Activated B cell treated with CpG ODN at 0.5 μM for 24 hours (primary cell): ENCODE data around the gene SLC10A3. TPM values are rescaled to one million over a fixed set of nuclear protein-coding genes. Genes with fewer than 3 reads are reported as not detected.

Experiments
- ATAC-seq: fragments of 200-7000 bp; cut with Tn5 transposase; one replicate; pipeline ENCODE4 v1.10.0; 2021; ENCODE audit warnings: low read depth, mild to moderate bottlenecking, moderate library complexity
- CTCF ChIA-PET: fragments of 350-600 bp; sonication (Branson Sonifier 250); formaldehyde crosslinking; loops from one replicate; lab custom pipeline; 2021; ENCODE audit warnings: antibody characterized with exemption; lab: Charles Lee
- POLR2A ChIA-PET: fragments of 350-600 bp; sonication (Branson Sonifier 250); formaldehyde crosslinking; loops from one replicate; lab custom pipeline; 2021; ENCODE audit warnings: antibody characterized with exemption; lab: Charles Lee
- DNase-seq: peaks from one replicate; pipeline ENCODE4 v3.0.0; 2022
- H3K27ac Mint-ChIP-seq: one replicate; pipeline ENCODE4 v1.8.0; 2020; ENCODE audit warnings: mixed read lengths
- H3K27me3 Mint-ChIP-seq: one replicate; pipeline ENCODE4 v1.8.0; 2021; ENCODE audit warnings: mixed read lengths
- H3K36me3 Mint-ChIP-seq: one replicate; pipeline ENCODE4 v1.8.0; 2021; ENCODE audit warnings: low read depth, mixed read lengths
- H3K4me1 Mint-ChIP-seq: one replicate; pipeline ENCODE4 v1.8.0; 2021; ENCODE audit warnings: mixed read lengths
- H3K4me3 Mint-ChIP-seq: one replicate; pipeline ENCODE4 v1.8.0; 2020; ENCODE audit warnings: mild to moderate bottlenecking, mixed read lengths
- H3K9me3 Mint-ChIP-seq: one replicate; pipeline ENCODE4 v1.8.0; 2020; ENCODE audit warnings: mixed read lengths
- intact Hi-C: fragments of 100-400 bp; cut with micrococcal nuclease; formaldehyde crosslinking; loops from one replicate; pipeline ENCODE4 v1.15.1; 2024
- total RNA-seq: library from RNA; stranded (reverse); gene quantifications from 2 replicates; pipeline ENCODE4 v1.2.3, GENCODE V29; 2022
- TF ChIP-seq, protein P1 (sequence below): fragments of 200-600 bp; IDR thresholded peaks from one replicate; pipeline ENCODE4 v1.8.0; 2022; ENCODE audit warnings: antibody characterized with exemption, mild to moderate bottlenecking

SLC10A3 gene
- total RNA-seq, 1 donor from 2014 or later, result 13.4 TPM

GRCh38 chrX:154457491-154458115 lies 32.8 kb downstream of the SLC10A3 start:
- CTCF ChIA-PET, result no interaction called here
- intact Hi-C loops, result loop anchor here (1.0 to 10.0 kb wide), 5 partner anchors 13 to 57 kb away; partner anchors contain the start of genes FAM3A, FAM50A, GDI1 and SLC10A3
- H3K4me3 Mint-ChIP-seq, result peak overlapping the region; percentile 93
- TF ChIP-seq, protein P1, sequence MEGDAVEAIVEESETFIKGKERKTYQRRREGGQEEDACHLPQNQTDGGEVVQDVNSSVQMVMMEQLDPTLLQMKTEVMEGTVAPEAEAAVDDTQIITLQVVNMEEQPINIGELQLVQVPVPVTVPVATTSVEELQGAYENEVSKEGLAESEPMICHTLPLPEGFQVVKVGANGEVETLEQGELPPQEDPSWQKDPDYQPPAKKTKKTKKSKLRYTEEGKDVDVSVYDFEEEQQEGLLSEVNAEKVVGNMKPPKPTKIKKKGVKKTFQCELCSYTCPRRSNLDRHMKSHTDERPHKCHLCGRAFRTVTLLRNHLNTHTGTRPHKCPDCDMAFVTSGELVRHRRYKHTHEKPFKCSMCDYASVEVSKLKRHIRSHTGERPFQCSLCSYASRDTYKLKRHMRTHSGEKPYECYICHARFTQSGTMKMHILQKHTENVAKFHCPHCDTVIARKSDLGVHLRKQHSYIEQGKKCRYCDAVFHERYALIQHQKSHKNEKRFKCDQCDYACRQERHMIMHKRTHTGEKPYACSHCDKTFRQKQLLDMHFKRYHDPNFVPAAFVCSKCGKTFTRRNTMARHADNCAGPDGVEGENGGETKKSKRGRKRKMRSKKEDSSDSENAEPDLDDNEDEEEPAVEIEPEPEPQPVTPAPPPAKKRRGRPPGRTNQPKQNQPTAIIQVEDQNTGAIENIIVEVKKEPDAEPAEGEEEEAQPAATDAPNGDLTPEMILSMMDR, result no peak
- peaks cover 14% of the 10 kb centered on the region for H3K4me1 Mint-ChIP-seq
- ATAC-seq (peak; percentile 70), DNase-seq (no peak)
- no peaks in the 10 kb centered on the region for H3K9me3 Mint-ChIP-seq
- POLR2A ChIA-PET, result interaction anchor here (0.6 to 3.0 kb wide), 12 partner anchors 11 to 70 kb away, joined by 3 to 27 read pairs (median 4); partner anchors contain the start of genes FAM3A, FAM50A, LAGE3 and RPL10
- H3K27ac Mint-ChIP-seq, result peak overlapping the region; percentile 94
- no peaks in the 10 kb centered on the region for H3K27me3 Mint-ChIP-seq
- peaks cover 20% of the 10 kb centered on the region for H3K36me3 Mint-ChIP-seq

DNA sequence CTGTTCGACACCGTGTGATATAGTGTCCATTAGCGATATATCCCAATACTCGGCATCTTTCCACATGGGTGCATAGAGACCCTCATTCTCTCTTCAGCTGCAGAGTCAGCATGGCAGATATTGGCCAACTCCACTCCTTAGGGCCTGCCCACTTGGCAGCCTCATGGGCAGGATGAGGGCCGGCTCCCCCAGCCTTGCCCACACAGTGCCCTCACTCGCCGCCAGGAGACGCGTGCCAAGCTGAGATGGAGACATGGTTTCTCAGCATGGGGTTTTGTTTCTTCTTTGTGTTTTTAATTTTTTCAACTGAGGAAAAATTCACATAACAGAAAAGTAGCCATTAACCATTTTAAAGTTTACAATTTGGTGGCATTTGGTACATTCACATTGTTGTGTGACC lies 37.6 kb downstream of the SLC10A3 start:
- H3K36me3 Mint-ChIP-seq, result peaks cover 28% of the 10 kb centered on the region
- H3K9me3 Mint-ChIP-seq, result no peaks in the 10 kb centered on the region
- no peaks in the 10 kb centered on the region for H3K27me3 Mint-ChIP-seq
- no peak for DNase-seq
- TF ChIP-seq, protein P1, result no peak
- intact Hi-C loops, result loop anchor here (10.0 kb wide), 1 partner anchor 62 kb away; the partner anchor contains the start of gene FAM3A
- no peak overlapping the region for H3K27ac Mint-ChIP-seq
- ChIA-PET CTCF (no interaction called here), POLR2A (no interaction called here)
- no peak for ATAC-seq
- no peak overlapping the region for H3K4me3 Mint-ChIP-seq
- H3K4me1 Mint-ChIP-seq, result peaks cover 5% of the 10 kb centered on the region

DNA sequence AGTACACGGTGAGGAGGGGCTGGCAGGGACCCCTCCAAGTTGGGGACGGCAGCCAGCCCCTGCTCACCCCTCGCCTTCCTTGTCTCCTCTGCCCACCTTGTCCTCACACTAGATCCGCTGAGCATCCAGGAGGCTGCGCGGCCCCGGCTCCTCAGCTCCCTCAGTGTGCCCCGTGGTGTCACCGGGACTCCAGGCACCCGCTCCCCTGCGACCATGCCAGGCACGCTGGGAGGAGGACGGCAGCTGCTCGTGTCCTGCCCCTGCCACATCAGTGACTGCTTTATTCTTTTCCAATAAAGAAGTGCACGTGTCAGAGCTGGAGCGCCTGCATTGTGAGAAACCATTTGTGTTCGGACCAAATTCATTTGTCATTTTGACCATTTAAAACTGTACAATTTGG lies 40.1 kb downstream of the SLC10A3 start:
- TF ChIP-seq, protein P1, result no peak

GRCh38 chrX:154449618-154450017 lies 40.8 kb downstream of the SLC10A3 start:
- Mint-ChIP-seq H3K4me1 (no peaks in the 10 kb centered on the region), H3K4me3 (no peak overlapping the region), H3K27me3 (no peaks in the 10 kb centered on the region), H3K36me3 (peaks cover 40% of the 10 kb centered on the region), H3K27ac (no peak overlapping the region), H3K9me3 (no peaks in the 10 kb centered on the region)
- intact Hi-C loops, result loop anchor here (10.0 kb wide), 1 partner anchor 65 kb away; the partner anchor contains the start of gene FAM3A
- ChIA-PET CTCF (no interaction called here), POLR2A (interaction anchor here (0.9 kb wide), 1 partner anchor 10 kb away, joined by 3 read pairs; no protein-coding TSS in a partner anchor)
- ATAC-seq, result no peak
- TF ChIP-seq, protein P1, result no peak
- no peak for DNase-seq

More for the DNA sequence above, 40.1 kb downstream of the SLC10A3 start:
- Mint-ChIP-seq H3K4me1 (no peaks in the 10 kb centered on the region), H3K9me3 (no peaks in the 10 kb centered on the region), H3K27ac (no peak overlapping the region), H3K4me3 (no peak overlapping the region), H3K36me3 (peaks cover 40% of the 10 kb centered on the region), H3K27me3 (no peaks in the 10 kb centered on the region)
- POLR2A ChIA-PET, result interaction anchor here (0.9 kb wide), 1 partner anchor 9 kb away, joined by 3 read pairs; no protein-coding TSS in a partner anchor
- CTCF ChIA-PET, result no interaction called here
- no peak for DNase-seq
- intact Hi-C loops, result loop anchor here (10.0 kb wide), 1 partner anchor 64 kb away; the partner anchor contains the start of gene FAM3A
- no peak for ATAC-seq

- H3K27ac Mint-ChIP-seq, result no peak overlapping the region
- POLR2A ChIA-PET, result no interaction called here
- DNase-seq, result no peak
Observed at GRCh38 chrX:154448484-154448883, 41.9 kb downstream of the SLC10A3 start.

More at GRCh38 chrX:154448484-154448883, 41.9 kb downstream of the SLC10A3 start:
- CTCF ChIA-PET, result no interaction called here
- ATAC-seq, result no peak
- intact Hi-C loops, result no loop called here
- Mint-ChIP-seq H3K4me3 (no peak overlapping the region), H3K36me3 (peaks cover 40% of the 10 kb centered on the region), H3K4me1 (peaks cover 2% of the 10 kb centered on the region), H3K9me3 (no peaks in the 10 kb centered on the region), H3K27me3 (no peaks in the 10 kb centered on the region)
- TF ChIP-seq, protein P1, result no peak
